Measurements from ENCODE around the gene CDH5.

The CDH5 gene

DNA sequence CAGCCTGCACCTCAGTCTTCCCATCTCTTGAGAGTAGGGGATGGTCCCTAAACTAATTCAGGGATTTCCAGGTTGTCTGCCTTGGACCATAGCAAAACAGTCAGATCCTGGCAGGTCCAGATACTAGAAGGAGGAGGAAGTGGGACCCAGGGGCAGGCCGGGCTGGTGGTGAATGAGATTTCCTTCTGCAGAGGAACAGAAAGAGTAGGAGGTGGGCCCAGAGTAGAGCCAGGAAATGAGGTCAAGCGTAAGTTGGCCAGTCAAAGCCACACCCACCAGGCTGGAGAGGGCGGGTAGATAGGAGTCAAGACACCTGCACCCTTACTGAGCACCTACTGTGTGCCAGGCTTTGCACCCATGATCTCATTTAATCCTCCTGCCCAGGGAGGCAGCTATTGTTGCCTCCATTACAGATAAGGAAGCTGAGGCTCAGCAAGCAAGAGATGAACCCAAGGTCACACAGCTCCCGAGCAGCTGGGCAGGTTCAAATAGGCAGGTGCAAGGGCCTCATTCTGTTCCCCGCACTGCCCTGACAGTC, 2.6 kb downstream of the CDH5 start:
- H3K9me3 ChIP-seq (ENCODE audit: low read depth, low read length) = no peaks in the 10 kb centered on the region
- H3K9ac ChIP-seq (ENCODE audit: insufficient read length) = no peak overlapping the region
- no peak for DNase-seq (ENCODE audit: low read depth, low spot score)
- TF ChIP-seq FOXP2 (optimal IDR thresholded peaks at IDR 0.05; ENCODE audit: control extremely low read depth, extremely low read length, insufficient read depth) (no peak), EZH2 (IDR thresholded peaks at IDR 0.05) (no peak), POLR2AphosphoS5 (IDR thresholded peaks at IDR 0.05; ENCODE audit: borderline replicate concordance, low read depth, low read length) (no peak)
- H3K27ac ChIP-seq = no peak overlapping the region
- no peaks in the 10 kb centered on the region for H3K36me3 ChIP-seq (ENCODE audit: insufficient read depth, low read length)
- H3K4me3 ChIP-seq = no peak overlapping the region

- no peak for DNase-seq (ENCODE audit: low read depth, low spot score)
- Histone ChIP-seq H3K4me3 (no peak overlapping the region), H3K9me3 (ENCODE audit: low read depth, low read length) (no peaks in the 10 kb centered on the region), H3K27ac (no peak overlapping the region), H3K9ac (ENCODE audit: insufficient read length) (no peak overlapping the region), H3K36me3 (ENCODE audit: insufficient read depth, low read length) (no peaks in the 10 kb centered on the region)
- TF ChIP-seq POLR2AphosphoS5 (IDR thresholded peaks at IDR 0.05; ENCODE audit: borderline replicate concordance, low read depth, low read length) = no peak
- TF ChIP-seq EZH2 (IDR thresholded peaks at IDR 0.05) = no peak
- no peak for TF ChIP-seq FOXP2 (optimal IDR thresholded peaks at IDR 0.05; ENCODE audit: control extremely low read depth, extremely low read length, insufficient read depth)
Measured at GRCh38 chr16:66370786-66371684, 4.5 kb downstream of the CDH5 start.

GRCh38 chr16:66372078-66372897, 5.8 kb downstream of the CDH5 start:
- H3K9me3 ChIP-seq (ENCODE audit: low read depth, low read length) = no peaks in the 10 kb centered on the region
- DNase-seq (ENCODE audit: low read depth, low spot score) = no peak
- no peak overlapping the region for H3K27ac ChIP-seq
- H3K36me3 ChIP-seq (ENCODE audit: insufficient read depth, low read length) = no peaks in the 10 kb centered on the region
- TF ChIP-seq FOXP2 (optimal IDR thresholded peaks at IDR 0.05; ENCODE audit: control extremely low read depth, extremely low read length, insufficient read depth) (no peak), EZH2 (IDR thresholded peaks at IDR 0.05) (no peak), POLR2AphosphoS5 (IDR thresholded peaks at IDR 0.05; ENCODE audit: borderline replicate concordance, low read depth, low read length) (no peak)
- H3K4me3 ChIP-seq = no peak overlapping the region
- no peak overlapping the region for H3K9ac ChIP-seq (ENCODE audit: insufficient read length)

- Histone ChIP-seq H3K27ac (no peak overlapping the region), H3K9me3 (ENCODE audit: low read depth, low read length) (no peaks in the 10 kb centered on the region), H3K4me3 (no peak overlapping the region), H3K9ac (ENCODE audit: insufficient read length) (no peak overlapping the region), H3K36me3 (ENCODE audit: insufficient read depth, low read length) (no peaks in the 10 kb centered on the region)
- DNase-seq (ENCODE audit: low read depth, low spot score) = no peak
- TF ChIP-seq EZH2 (IDR thresholded peaks at IDR 0.05) (no peak), POLR2AphosphoS5 (IDR thresholded peaks at IDR 0.05; ENCODE audit: borderline replicate concordance, low read depth, low read length) (no peak), FOXP2 (optimal IDR thresholded peaks at IDR 0.05; ENCODE audit: control extremely low read depth, extremely low read length, insufficient read depth) (no peak)
Measured at GRCh38 chr16:66372898-66373155, 6.3 kb downstream of the CDH5 start.

DNA sequence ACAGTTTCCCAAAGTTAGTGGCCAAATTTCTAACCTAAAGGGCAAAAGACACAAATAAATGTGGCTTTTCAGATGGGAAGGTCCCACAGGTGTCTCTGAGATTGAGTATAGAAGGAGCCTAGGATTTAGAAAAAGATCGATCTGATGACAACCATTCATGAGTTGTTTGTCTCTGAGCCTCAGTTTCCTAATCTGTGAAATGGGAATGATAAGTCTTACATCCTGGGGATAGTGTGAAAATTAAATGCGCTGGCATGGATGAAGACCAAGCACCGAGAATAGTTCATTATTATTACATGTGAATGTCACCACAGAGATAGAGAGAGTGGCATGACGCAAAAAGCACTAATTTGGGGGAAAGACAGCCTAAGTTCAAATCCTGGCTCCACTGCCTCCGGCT, 7.2 kb downstream of the CDH5 start:
- no peaks in the 10 kb centered on the region for H3K36me3 ChIP-seq (ENCODE audit: insufficient read depth, low read length)
- H3K27ac ChIP-seq = no peak overlapping the region
- no peak for TF ChIP-seq FOXP2 (optimal IDR thresholded peaks at IDR 0.05; ENCODE audit: control extremely low read depth, extremely low read length, insufficient read depth)
- no peak for TF ChIP-seq POLR2AphosphoS5 (IDR thresholded peaks at IDR 0.05; ENCODE audit: borderline replicate concordance, low read depth, low read length)
- no peak for TF ChIP-seq EZH2 (IDR thresholded peaks at IDR 0.05)
- H3K4me3 ChIP-seq = no peak overlapping the region
- H3K9ac ChIP-seq (ENCODE audit: insufficient read length) = no peak overlapping the region
- no peak for DNase-seq (ENCODE audit: low read depth, low spot score)
- no peaks in the 10 kb centered on the region for H3K9me3 ChIP-seq (ENCODE audit: low read depth, low read length)

GRCh38 chr16:66374176-66374575, 7.7 kb downstream of the CDH5 start:
- DNase-seq (ENCODE audit: low read depth, low spot score) = no peak
- H3K4me3 ChIP-seq = no peak overlapping the region
- H3K9me3 ChIP-seq (ENCODE audit: low read depth, low read length) = no peaks in the 10 kb centered on the region
- TF ChIP-seq EZH2 (IDR thresholded peaks at IDR 0.05) (no peak), POLR2AphosphoS5 (IDR thresholded peaks at IDR 0.05; ENCODE audit: borderline replicate concordance, low read depth, low read length) (no peak), FOXP2 (optimal IDR thresholded peaks at IDR 0.05; ENCODE audit: control extremely low read depth, extremely low read length, insufficient read depth) (no peak)
- no peaks in the 10 kb centered on the region for H3K36me3 ChIP-seq (ENCODE audit: insufficient read depth, low read length)
- no peak overlapping the region for H3K27ac ChIP-seq
- no peak overlapping the region for H3K9ac ChIP-seq (ENCODE audit: insufficient read length)

DNA sequence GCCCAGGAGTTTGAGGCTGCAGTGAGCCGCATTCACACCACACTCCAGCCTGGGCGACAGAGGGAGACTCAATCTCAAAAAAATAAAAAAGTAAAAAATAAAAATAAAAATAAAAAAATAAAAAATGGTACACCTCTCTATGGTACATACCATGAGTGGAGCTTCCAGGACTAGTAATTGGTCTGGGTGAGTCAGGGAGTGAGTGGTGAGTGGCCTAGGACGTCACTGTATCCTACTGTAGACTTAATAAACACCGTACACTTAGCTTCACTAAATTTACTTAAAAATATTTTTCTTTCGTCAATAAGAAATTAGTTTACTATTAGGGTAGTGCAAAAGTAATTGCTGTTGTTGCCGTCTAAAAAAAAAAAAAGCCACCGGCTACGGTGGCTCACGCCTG, 9.0 kb downstream of the CDH5 start:
- Histone ChIP-seq H3K9me3 (ENCODE audit: low read depth, low read length) (no peaks in the 10 kb centered on the region), H3K9ac (ENCODE audit: insufficient read length) (no peak overlapping the region), H3K4me3 (no peak overlapping the region), H3K36me3 (ENCODE audit: insufficient read depth, low read length) (no peaks in the 10 kb centered on the region), H3K27ac (no peak overlapping the region)
- DNase-seq (ENCODE audit: low read depth, low spot score) = no peak
- TF ChIP-seq EZH2 (IDR thresholded peaks at IDR 0.05) = no peak
- no peak for TF ChIP-seq POLR2AphosphoS5 (IDR thresholded peaks at IDR 0.05; ENCODE audit: borderline replicate concordance, low read depth, low read length)
- no peak for TF ChIP-seq FOXP2 (optimal IDR thresholded peaks at IDR 0.05; ENCODE audit: control extremely low read depth, extremely low read length, insufficient read depth)

DNA sequence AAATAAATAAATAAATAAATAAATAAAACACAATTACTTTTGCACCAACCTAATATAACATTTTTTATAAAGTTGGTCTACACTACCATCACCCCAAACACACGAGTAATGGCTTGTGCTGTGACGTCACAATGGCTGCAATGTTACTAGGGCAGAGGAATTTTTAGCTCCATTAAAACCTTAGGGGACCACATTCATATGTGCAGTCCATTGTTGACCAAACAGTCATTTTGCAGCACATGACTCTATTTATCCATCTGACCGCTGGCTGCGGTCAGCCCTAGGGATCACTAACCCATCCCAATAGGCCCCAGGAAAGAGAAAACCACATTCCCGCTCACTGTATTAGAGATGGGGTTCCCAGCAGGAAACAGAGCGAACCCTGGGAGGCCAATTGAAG, 9.6 kb downstream of the CDH5 start:
- H3K9me3 ChIP-seq (ENCODE audit: low read depth, low read length) = no peaks in the 10 kb centered on the region
- TF ChIP-seq POLR2AphosphoS5 (IDR thresholded peaks at IDR 0.05; ENCODE audit: borderline replicate concordance, low read depth, low read length) = no peak
- no peak for TF ChIP-seq FOXP2 (optimal IDR thresholded peaks at IDR 0.05; ENCODE audit: control extremely low read depth, extremely low read length, insufficient read depth)
- no peak for TF ChIP-seq EZH2 (IDR thresholded peaks at IDR 0.05)
- no peak overlapping the region for H3K4me3 ChIP-seq
- DNase-seq (ENCODE audit: low read depth, low spot score) = no peak
- no peak overlapping the region for H3K9ac ChIP-seq (ENCODE audit: insufficient read length)
- no peaks in the 10 kb centered on the region for H3K36me3 ChIP-seq (ENCODE audit: insufficient read depth, low read length)
- H3K27ac ChIP-seq = no peak overlapping the region
